Fibroblast of villous mesenchyme (primary cell): ENCODE results near the gene MSI2. TPM values are rescaled to one million over a fixed set of nuclear protein-coding genes. Genes with fewer than 3 reads are reported as not detected.

Experiments
- DNase-seq: peaks from one replicate; pipeline ENCODE4 v3.0.0-alpha.2; 2010; ENCODE audit warnings: low read depth
- H3K4me3 ChIP-seq: 2 replicates; pipeline ENCODE4 v1.5.1; 2011; ENCODE audit warnings: low read depth, mild to moderate bottlenecking, low read length
- CTCF ChIP-seq: IDR thresholded peaks from 2 replicates; pipeline ENCODE4 v1.5.1; 2012; ENCODE audit warnings: low read depth, mild to moderate bottlenecking, low read length; ENCODE audit not compliant: insufficient read depth
- total RNA-seq: library from RNA; depleted of rRNA; stranded (reverse); fragments of >200 nt; gene quantifications from 2 replicates; pipeline ENCODE4 v1.2.3, GENCODE V29; 2012

The MSI2 gene
- total RNA-seq, 1 donor, result 50.1 TPM

- TF ChIP-seq CTCF, result no peak
- DNase-seq, result no peak
- H3K4me3 ChIP-seq, result no peak overlapping the region
Measured at GRCh38 chr17:57649191-57649590, 392.9 kb downstream of the MSI2 start.

GRCh38 chr17:57649731-57650484, 393.6 kb downstream of the MSI2 start:
- H3K4me3 ChIP-seq, result no peak overlapping the region
- DNase-seq, result peak; percentile 9
- no peak for TF ChIP-seq CTCF

GRCh38 chr17:57650548-57650947, 394.2 kb downstream of the MSI2 start:
- no peak overlapping the region for H3K4me3 ChIP-seq
- DNase-seq, result no peak
- no peak for TF ChIP-seq CTCF

GRCh38 chr17:57651451-57651850, 395.1 kb downstream of the MSI2 start:
- no peak for TF ChIP-seq CTCF
- no peak overlapping the region for H3K4me3 ChIP-seq
- no peak for DNase-seq

- DNase-seq, result no peak
- H3K4me3 ChIP-seq, result no peak overlapping the region
- no peak for TF ChIP-seq CTCF
Measured at GRCh38 chr17:57651996-57652395, 395.7 kb downstream of the MSI2 start.

GRCh38 chr17:57652811-57653210, 396.5 kb downstream of the MSI2 start:
- no peak for TF ChIP-seq CTCF
- no peak overlapping the region for H3K4me3 ChIP-seq
- no peak for DNase-seq

- no peak for TF ChIP-seq CTCF
- DNase-seq, result no peak
- H3K4me3 ChIP-seq, result no peak overlapping the region
Measured at GRCh38 chr17:57653279-57653678, 397.0 kb downstream of the MSI2 start.
